CMK (cell line): ENCODE measurements around the gene SH3RF1.
"Not testable (repeated sequence)": the region's sequence is repeated elsewhere in the genome, so short reads cannot be mapped to it uniquely, and the experiment has no call there.

ENCODE experiments used
- DNase-seq: peaks from one replicate; pipeline ENCODE4 v3.0.0-alpha.2; 2010; ENCODE audit warnings: low read depth

SH3RF1 gene

GRCh38 chr4:169200361-169201030 lies 70.3 kb downstream of the SH3RF1 start:
- DNase-seq, result no peak

- no peak for DNase-seq
Observed at GRCh38 chr4:169199184-169199583, 71.6 kb downstream of the SH3RF1 start.

DNA sequence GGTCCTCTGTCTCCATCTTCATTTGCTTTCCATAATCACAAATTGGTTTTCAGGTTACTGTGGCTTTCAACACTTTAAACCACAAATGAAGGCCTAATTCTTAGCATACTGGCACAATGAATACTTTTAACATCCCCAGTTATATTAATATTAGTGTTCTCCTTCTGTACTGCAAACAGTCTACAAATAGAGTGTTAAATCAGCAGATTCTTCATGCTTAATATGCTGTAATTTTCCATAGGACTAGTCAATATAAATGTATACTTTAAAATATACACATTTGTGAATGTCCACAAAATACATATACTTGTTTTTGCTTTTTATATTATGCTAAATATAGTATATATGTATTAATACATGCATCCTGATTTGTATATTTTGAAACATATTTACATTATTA lies 72.6 kb downstream of the SH3RF1 start:
- no peak for DNase-seq

- DNase-seq, result not testable (repeated sequence)
Observed at GRCh38 chr4:169197206-169197605, 73.5 kb downstream of the SH3RF1 start.

DNA sequence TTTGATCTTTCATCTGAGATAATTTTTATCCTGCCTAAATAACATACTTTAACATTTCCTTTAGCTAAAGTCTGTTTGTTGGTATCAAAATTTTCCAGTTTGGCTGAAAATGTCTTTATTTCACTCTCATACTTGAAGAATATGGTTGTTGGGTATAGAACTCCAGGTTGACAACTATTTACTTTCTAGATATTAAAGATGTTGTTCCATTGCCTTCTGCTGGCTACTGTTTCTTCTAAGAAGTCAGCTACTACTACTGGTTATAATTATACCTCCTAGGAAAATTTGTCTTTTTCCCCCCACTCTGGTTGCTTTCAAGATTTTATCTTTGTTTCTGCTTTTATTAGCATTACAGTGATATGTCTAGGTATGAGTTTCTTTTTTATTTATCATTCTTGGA lies 75.7 kb downstream of the SH3RF1 start:
- no peak for DNase-seq

- DNase-seq, result not testable (repeated sequence)
Observed at GRCh38 chr4:169189968-169190367, 80.8 kb downstream of the SH3RF1 start.

- DNase-seq, result no peak
Observed at GRCh38 chr4:169189372-169189771, 81.4 kb downstream of the SH3RF1 start.

DNA sequence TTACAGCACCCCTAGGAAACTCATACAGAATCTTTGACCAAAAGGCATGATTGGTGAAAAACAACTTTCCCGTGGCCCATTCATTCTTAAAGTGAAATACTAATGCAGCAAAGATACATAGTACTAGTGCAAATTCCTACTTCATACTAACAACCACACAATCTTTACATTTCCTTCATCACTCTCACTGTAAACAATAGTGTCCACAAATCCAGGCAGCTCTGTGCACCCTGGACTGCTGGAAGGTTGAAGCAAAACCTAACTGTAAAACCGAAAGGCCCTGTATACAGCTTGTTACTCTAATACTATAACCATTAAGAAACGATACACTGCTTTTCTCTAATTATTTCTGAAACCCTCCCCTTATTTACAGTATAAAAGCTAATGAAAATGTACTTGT lies 82.6 kb downstream of the SH3RF1 start:
- DNase-seq, result no peak

DNA sequence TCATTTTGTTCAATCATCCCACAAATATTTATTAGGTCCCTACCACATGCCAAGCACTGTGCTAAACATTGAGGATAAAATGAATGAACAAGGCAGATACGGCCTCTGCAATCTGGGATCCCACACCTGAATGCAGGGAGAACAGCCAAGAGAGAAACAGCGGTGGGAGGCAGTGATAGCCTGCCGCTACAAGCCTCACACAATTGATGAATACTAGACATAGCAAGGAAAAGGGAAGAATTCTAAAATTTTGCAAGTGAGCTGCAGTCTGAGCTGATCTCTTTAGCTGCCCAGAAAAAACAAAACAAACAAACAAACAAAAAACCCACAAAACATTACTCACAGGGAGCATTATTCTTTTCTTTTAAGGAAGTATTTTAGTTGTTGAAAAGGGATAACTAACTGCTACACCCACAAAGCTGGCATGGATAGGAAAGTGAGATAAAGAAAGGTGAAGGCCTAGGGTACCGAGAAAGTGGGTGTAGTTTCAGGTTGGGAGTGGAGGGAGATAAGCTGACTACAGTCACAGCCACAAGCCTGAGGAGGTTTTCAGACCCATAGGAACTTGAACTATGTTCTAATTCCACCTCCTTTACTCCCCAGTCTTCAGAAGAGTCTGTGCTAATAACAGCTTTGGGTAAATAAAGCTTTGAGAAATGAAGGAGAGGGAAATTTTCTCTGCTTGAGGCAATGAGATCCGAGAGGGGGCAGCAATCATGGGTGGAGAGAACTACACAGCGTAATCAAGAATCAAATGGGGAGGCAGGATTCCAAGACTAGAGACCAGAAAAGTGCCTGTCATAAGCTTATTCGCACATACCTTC lies 85.4 kb downstream of the SH3RF1 start:
- no peak for DNase-seq

- DNase-seq, result no peak
Observed at GRCh38 chr4:169184686-169185085, 86.1 kb downstream of the SH3RF1 start.

DNA sequence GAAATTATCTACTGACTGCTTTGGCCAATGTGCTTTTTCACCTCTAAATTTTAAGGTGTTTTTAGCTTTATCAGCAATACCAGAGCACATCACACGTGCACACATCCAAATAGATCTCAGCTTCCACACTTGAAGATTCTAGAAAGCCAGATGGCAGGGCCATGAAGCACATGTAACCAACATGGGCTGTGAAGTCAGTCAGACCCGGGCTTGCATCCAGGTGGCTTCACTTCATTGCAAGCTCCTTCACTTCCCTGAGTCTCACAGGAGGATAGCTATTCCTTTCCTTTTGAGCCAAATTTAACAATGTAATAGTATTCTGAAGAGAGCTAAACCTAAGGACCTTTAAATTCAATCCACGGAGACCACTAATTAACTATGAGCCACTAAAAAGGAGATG lies 86.5 kb downstream of the SH3RF1 start:
- DNase-seq, result no peak

- DNase-seq, result no peak
Observed at GRCh38 chr4:169183581-169183980, 87.2 kb downstream of the SH3RF1 start.

GRCh38 chr4:169179609-169180521 lies 90.9 kb downstream of the SH3RF1 start:
- DNase-seq, result no peak

- DNase-seq, result not testable (repeated sequence)
Observed at GRCh38 chr4:169178092-169178491, 92.7 kb downstream of the SH3RF1 start.

DNA sequence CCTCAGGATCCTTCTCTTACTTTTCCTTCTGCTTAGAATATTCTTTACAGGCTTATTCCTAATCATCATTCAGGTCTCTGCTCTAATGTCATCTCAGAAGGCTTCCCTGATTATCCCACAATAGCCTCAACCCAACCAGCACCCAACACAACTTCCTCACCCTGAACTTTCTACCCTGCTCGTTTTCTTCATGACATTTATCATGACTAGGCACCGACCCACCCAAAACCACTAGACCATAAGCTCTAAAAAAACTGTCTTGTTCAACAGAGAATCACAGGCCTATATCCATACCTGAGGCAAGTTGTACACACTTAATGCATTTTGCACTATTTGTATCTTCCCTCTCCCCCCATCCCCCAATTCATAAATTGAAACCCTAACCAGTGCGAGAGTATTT lies 95.3 kb downstream of the SH3RF1 start:
- no peak for DNase-seq

DNA sequence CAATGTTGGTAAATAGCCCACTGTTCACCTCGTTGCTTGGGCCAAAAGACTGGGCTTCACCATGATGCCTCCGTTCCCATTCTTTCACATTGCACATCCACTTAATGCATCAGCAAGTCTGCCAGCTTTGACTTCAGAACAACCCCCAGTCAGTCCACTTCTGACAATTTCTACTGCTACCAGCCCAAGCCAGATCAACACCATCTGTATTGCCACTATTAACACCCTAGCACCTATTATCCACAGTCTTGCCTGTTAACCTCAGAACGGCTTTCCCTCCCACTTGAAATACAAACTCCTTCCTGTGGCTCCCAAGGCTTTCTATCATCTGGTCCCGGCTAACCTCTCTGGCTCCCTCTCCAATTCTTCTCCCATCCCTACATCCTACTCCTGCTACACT lies 95.7 kb downstream of the SH3RF1 start:
- DNase-seq, result no peak

DNA sequence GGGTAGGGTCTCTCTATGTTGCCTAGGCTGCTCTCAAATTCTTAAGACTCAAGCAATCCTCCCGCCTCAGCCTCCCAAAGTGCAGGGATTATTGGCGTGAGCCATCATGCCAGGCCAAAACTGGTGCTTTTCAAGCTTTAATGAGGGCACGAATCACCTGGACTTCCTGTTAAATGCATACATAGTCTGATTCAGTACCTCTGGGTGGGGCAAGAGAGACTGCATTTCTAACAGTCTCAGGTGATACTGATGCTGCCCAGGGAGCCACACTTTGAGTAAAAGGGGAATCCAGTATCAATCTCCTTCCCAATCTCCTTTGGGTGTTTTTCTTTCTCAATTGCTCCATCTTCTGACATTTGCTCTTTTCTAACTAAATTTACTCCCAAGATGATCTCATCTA lies 96.5 kb downstream of the SH3RF1 start:
- no peak for DNase-seq

GRCh38 chr4:169167957-169168858 lies 102.5 kb downstream of the SH3RF1 start:
- no peak for DNase-seq

DNA sequence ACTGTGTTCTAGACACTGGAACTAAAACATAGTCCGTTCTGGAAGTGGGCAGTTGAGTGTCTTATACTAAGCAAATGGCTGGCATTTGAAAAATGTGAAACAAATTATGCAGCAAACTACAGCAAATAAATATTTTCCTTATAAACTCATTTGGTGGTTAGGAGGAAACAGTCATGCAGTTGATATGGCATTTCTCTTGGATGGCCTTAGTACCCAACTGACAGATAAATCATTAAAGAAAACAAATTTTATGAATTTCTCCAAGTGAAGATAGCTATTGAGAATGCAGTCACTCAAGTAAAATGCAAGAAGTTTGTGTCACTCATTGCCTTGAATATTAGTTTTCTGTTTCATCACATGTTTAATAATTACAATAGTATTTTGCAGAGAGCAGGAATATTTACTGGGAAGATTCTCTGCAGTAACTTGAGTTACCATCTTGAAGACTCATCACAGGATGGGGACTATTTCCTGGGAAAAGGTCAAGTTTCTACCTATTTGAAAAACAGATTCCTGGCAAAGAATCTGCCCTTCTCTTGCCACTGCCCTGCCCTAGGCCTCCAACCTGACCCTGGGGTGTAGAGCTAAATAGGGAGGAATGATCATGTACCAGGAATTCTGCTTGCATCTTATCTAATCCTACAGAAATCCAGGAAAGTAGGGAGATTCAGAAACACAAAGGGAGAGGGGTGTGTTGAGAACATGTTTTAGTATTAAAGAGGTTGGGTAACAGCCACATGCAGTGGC lies 105.9 kb downstream of the SH3RF1 start:
- DNase-seq, result no peak

DNA sequence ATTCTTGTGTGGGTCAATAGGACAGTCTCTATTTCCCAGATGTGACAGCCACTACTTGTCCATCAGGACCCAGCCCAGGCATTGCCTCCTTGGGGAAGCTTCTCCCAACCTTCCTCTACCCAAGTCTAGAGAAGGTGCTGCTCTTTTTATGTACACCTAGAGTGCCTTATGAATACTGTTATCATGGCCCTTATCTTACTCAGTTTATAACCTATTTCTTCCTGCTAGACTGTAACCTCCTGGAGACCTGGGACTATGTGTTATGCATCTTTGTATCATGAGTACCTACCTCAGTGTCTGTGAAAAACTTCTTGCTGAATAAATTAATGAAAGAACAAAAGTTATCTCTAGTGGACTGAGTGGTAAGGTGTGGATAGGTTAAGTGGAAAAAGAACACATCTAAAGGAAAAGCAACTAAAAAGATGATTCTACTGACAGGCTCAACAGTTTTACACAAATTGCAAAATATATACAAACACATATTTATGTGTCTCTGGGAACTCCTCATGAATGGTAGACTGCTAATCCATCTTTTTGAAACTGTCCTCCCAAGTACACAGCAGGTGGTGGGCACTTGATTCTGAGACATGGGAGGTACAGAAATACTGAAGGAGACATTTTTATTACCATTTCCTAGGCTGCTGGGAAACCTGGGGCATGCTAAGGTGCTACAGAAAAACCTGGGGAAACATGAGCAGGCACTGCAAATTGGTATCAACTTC lies 106.6 kb downstream of the SH3RF1 start:
- DNase-seq, result no peak
